ENCODE measurements around the gene NGRN. TPM values are rescaled to one million over a fixed set of nuclear protein-coding genes. Genes with fewer than 3 reads are reported as not detected.
A peak's percentile ranks its signal among the peaks of the same experiment; 100 is the strongest.

The NGRN gene
- total RNA-seq, 1 experiment from 2014 or later = 66.1 TPM

GRCh38 chr15:90318591-90318990 lies 53.1 kb downstream of the NGRN start:
- DNase-seq (ENCODE audit: low spot score) = no peak

GRCh38 chr15:90320062-90320884 lies 54.8 kb downstream of the NGRN start:
- DNase-seq (ENCODE audit: low spot score) = peak; percentile 89

- DNase-seq (ENCODE audit: low spot score) = no peak
Measured at GRCh38 chr15:90320885-90321278, 55.4 kb downstream of the NGRN start.

Other genes with a start within 250 kb of the NGRN start
- gene IDH2, start 163.2 kb upstream of the NGRN start, total RNA-seq (2014; rRNA removed; shearing (Covaris generic)) = 43.2 and 48.5 TPM in 2 replicates
- gene SEMA4B, start 64.3 kb upstream of the NGRN start, total RNA-seq (2014; rRNA removed; shearing (Covaris generic)) = 13.5 and 18.9 TPM in 2 replicates
- 36.7 and 39.0 TPM in 2 replicates for gene CIB1, start 31.7 kb upstream of the NGRN start, total RNA-seq (2014; rRNA removed; shearing (Covaris generic))
- 3.1 and 3.6 TPM in 2 replicates for gene GDPGP1, start 31.5 kb upstream of the NGRN start, total RNA-seq (2014; rRNA removed; shearing (Covaris generic))
- gene TTLL13, start 16.1 kb upstream of the NGRN start, total RNA-seq (2014; rRNA removed; shearing (Covaris generic)) = 0.06 TPM in 1 of 2 replicates, not detected in the other
- gene ZNF774, start 86.6 kb downstream of the NGRN start, total RNA-seq (2014; rRNA removed; shearing (Covaris generic)) = 0.23 and 0.48 TPM in 2 replicates
- 39.7 and 53.3 TPM in 2 replicates for gene IQGAP1, start 122.6 kb downstream of the NGRN start, total RNA-seq (2014; rRNA removed; shearing (Covaris generic))